Neutrophil (primary cell): Measurements from ENCODE around the gene PTBP1.

Experiments used
- H3K27ac ChIP-seq: fragments of 200-600 bp; sonication (generic); 2 replicates; pipeline ENCODE4 v1.5.1; 2016; ENCODE audit warnings: mild to moderate bottlenecking, moderate library complexity
- H3K27me3 ChIP-seq: fragments of 200-600 bp; sonication (generic); 2 replicates; pipeline ENCODE4 v1.6.0; 2016; ENCODE audit warnings: mild to moderate bottlenecking
- H3K36me3 ChIP-seq: fragments of 200-600 bp; sonication (generic); 2 replicates; pipeline ENCODE4 v1.5.1; 2017
- H3K4me1 ChIP-seq, 2 experiments: fragments of 200-600 bp in 1 of 2; sonication (generic) in 1 of 2; 1 replicate in 1 of 2; 2 replicates in 1 of 2; pipeline versions ENCODE4 v1.5.1 to v1.6.1; 2013 to 2016; ENCODE audit warnings: low read depth in 1 of 2, low read length in 1 of 2, mild to moderate bottlenecking in 1 of 2, moderate library complexity in 1 of 2; ENCODE audit not compliant: control insufficient read depth in 1 of 2, insufficient read depth in 1 of 2
- H3K4me3 ChIP-seq, 2 experiments: fragments of 200-600 bp in 1 of 2; sonication (generic) in 1 of 2; 1 replicate in 1 of 2; 2 replicates in 1 of 2; pipeline ENCODE4 v1.5.1; 2013 to 2016; ENCODE audit warnings: low read depth in 1 of 2, low read length in 1 of 2, mild to moderate bottlenecking in 1 of 2, moderate library complexity in 1 of 2
- H3K9me3 ChIP-seq: fragments of 200-600 bp; sonication (generic); 2 replicates; pipeline ENCODE4 v1.5.1; 2016
- CTCF ChIP-seq: fragments of 200-600 bp; sonication (generic); IDR thresholded peaks from 2 replicates; pipeline ENCODE4 v1.5.1; 2016; ENCODE audit warnings: antibody characterized with exemption

PTBP1 gene

GRCh38 chr19:803099-803561 is 5.9 kb downstream of the PTBP1 start:
- no peak for TF ChIP-seq CTCF
- H3K9me3 ChIP-seq = no peaks in the 10 kb centered on the region
- H3K27me3 ChIP-seq = no peaks in the 10 kb centered on the region
- H3K4me1 ChIP-seq = peaks cover 34 to 35% of the 10 kb centered on the region in 2 experiments
- peaks cover 58% of the 10 kb centered on the region for H3K36me3 ChIP-seq
- H3K4me3 ChIP-seq = no peak overlapping the region
- no peak overlapping the region for H3K27ac ChIP-seq

- H3K36me3 ChIP-seq = peaks cover 66% of the 10 kb centered on the region
- H3K4me3 ChIP-seq = no peak overlapping the region
- no peaks in the 10 kb centered on the region for H3K9me3 ChIP-seq
- peaks cover 26 to 28% of the 10 kb centered on the region in 2 experiments for H3K4me1 ChIP-seq
- H3K27ac ChIP-seq = no peak overlapping the region
- no peaks in the 10 kb centered on the region for H3K27me3 ChIP-seq
- no peak for TF ChIP-seq CTCF
Observed at GRCh38 chr19:803686-804418, 6.6 kb downstream of the PTBP1 start.

- no peaks in the 10 kb centered on the region for H3K9me3 ChIP-seq
- no peak overlapping the region for H3K4me3 ChIP-seq
- no peak for TF ChIP-seq CTCF
- H3K27ac ChIP-seq = no peak overlapping the region
- peaks cover 19 to 20% of the 10 kb centered on the region in 2 experiments for H3K4me1 ChIP-seq
- no peaks in the 10 kb centered on the region for H3K27me3 ChIP-seq
- peaks cover 73% of the 10 kb centered on the region for H3K36me3 ChIP-seq
Observed at GRCh38 chr19:804419-805165, 7.3 kb downstream of the PTBP1 start.

- Histone ChIP-seq H3K9me3 (no peaks in the 10 kb centered on the region), H3K36me3 (peaks cover 79% of the 10 kb centered on the region), H3K27me3 (no peaks in the 10 kb centered on the region), H3K4me1 (peaks cover 13 to 14% of the 10 kb centered on the region in 2 experiments), H3K27ac (no peak overlapping the region), H3K4me3 (no peak overlapping the region)
- no peak for TF ChIP-seq CTCF
Observed at GRCh38 chr19:805166-805551, 7.9 kb downstream of the PTBP1 start.

- Histone ChIP-seq H3K36me3 (peaks cover 86% of the 10 kb centered on the region), H3K27ac (no peak overlapping the region), H3K4me3 (no peak overlapping the region), H3K4me1 (peaks cover 7% of the 10 kb centered on the region in 2 experiments), H3K9me3 (no peaks in the 10 kb centered on the region), H3K27me3 (no peaks in the 10 kb centered on the region)
- TF ChIP-seq CTCF = no peak
Observed at GRCh38 chr19:805600-806550, 8.6 kb downstream of the PTBP1 start.
